SU-DHL-6 (cell line): ENCODE data around the gene ARHGEF28.

ENCODE experiments used
- EZH2phosphoT487 ChIP-seq: fragments of 200-600 bp; sonication (generic), shearing (Covaris generic); conservative IDR thresholded peaks from 2 replicates; pipeline ENCODE4 v1.6.1; 2018; ENCODE audit warnings: mild to moderate bottlenecking, antibody characterized with exemption, low read length, moderate library complexity, mixed read lengths
- TF ChIP-seq, protein P1 (sequence below): fragments of 200-600 bp; sonication (generic); IDR thresholded peaks from one replicate; pipeline ENCODE4 v1.5.1; 2017; ENCODE audit warnings: antibody characterized with exemption, mild to moderate bottlenecking, low read length, moderate library complexity; ENCODE audit not compliant: insufficient read depth, poor library complexity, severe bottlenecking

DNA sequence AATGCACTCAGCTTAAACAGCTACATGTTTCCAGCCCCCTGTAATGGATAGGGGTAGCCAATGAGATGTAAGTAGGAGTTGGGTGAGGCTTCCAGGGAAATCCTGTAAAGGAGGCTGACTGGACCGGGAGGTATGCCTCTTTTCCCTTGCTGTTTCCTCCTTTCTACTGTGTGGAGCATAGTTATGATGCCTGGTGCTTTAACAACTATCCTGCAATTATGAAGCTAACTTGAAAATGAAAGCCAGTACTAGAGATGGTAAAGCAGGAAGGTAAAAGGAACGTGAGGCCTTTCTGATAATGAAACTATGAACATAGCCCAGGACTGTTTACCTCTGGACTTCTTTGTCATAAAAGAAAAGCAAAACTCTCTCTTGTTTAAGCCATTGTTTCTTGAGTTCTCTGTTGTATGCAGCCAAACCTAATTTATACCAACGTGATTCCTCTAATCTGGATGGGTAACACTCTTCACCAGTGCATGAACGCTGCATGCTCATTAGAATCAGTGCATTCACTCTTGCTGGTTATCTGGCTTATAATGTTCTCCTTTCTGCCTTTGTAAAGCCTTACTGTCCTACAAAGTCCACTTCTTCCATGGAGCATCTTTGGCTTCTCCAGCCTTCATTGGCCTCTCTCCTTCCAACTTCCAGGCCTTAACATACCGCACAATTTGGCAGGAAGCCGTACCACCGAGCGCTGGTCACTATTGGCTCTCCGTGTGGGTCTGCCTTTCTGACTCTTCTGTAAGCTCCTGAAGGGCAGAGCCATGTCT is 8.3 kb upstream of the ARHGEF28 start:
- TF ChIP-seq, protein P1, sequence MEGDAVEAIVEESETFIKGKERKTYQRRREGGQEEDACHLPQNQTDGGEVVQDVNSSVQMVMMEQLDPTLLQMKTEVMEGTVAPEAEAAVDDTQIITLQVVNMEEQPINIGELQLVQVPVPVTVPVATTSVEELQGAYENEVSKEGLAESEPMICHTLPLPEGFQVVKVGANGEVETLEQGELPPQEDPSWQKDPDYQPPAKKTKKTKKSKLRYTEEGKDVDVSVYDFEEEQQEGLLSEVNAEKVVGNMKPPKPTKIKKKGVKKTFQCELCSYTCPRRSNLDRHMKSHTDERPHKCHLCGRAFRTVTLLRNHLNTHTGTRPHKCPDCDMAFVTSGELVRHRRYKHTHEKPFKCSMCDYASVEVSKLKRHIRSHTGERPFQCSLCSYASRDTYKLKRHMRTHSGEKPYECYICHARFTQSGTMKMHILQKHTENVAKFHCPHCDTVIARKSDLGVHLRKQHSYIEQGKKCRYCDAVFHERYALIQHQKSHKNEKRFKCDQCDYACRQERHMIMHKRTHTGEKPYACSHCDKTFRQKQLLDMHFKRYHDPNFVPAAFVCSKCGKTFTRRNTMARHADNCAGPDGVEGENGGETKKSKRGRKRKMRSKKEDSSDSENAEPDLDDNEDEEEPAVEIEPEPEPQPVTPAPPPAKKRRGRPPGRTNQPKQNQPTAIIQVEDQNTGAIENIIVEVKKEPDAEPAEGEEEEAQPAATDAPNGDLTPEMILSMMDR, result no peak
- no peak for TF ChIP-seq EZH2phosphoT487
